Thoracic aorta (tissue), 2 donors: ENCODE measurements around the gene BEGAIN. TPM values are rescaled to one million over a fixed set of nuclear protein-coding genes. Genes with fewer than 3 reads are reported as not detected.

ENCODE experiments used
- ATAC-seq: fragments of 150-250 bp; one replicate; pipeline ENCODE4 v1.8.0; 2017; ENCODE audit warnings: low read depth; ENCODE audit not compliant: insufficient number of reproducible peaks, low FRiP score
- DNase-seq: peaks from one replicate; pipeline ENCODE4 v3.0.0-alpha.2; 2020; ENCODE audit warnings: low spot score
- H3K27ac ChIP-seq, 2 donors: fragments of 200-600 bp; sonication (generic); 1 replicate in 1 of 2; 2 replicates in 1 of 2; pipeline ENCODE4 v1.5.1; 2016; ENCODE audit warnings: mild to moderate bottlenecking in 2 of 2, moderate library complexity in 2 of 2
- H3K27me3 ChIP-seq: fragments of 200-600 bp; sonication (generic); replicated peaks from 2 replicates; pipeline ENCODE4 v1.6.0; 2016; ENCODE audit warnings: mild to moderate bottlenecking; ENCODE audit not compliant: insufficient read depth
- H3K36me3 ChIP-seq: fragments of 200-600 bp; sonication (generic); one replicate; pipeline ENCODE4 v1.5.1; 2016
- H3K4me1 ChIP-seq, 2 donors: fragments of 200-600 bp; sonication (generic); 1 replicate in 1 of 2; 2 replicates in 1 of 2; pipeline versions ENCODE4 v1.5.1 to v1.6.0; 2016; ENCODE audit warnings: low read depth in 2 of 2, mild to moderate bottlenecking in 1 of 2; ENCODE audit not compliant: control insufficient read depth in 1 of 2
- H3K4me3 ChIP-seq: fragments of 200-600 bp; sonication (generic); 2 replicates; pipeline ENCODE4 v1.5.1; 2016; ENCODE audit warnings: mild to moderate bottlenecking
- H3K9me3 ChIP-seq: fragments of 200-600 bp; sonication (generic); 2 replicates; pipeline ENCODE4 v1.5.1; 2016
- total RNA-seq, 2 donors: library from RNA; depleted of rRNA; stranded (reverse); fragments of >200 nt; gene quantifications; one replicate each; pipeline versions ENCODE4 v1.1.0 to v1.2.3, GENCODE V29; 2016
- TF ChIP-seq, protein P1 (sequence below): fragments of 200-600 bp; sonication (generic); IDR thresholded peaks from one replicate; pipeline ENCODE4 v1.5.1; 2019; ENCODE audit warnings: antibody characterized with exemption

BEGAIN gene
- total RNA-seq, 2 donors from 2014 or later, result 0.27 to 0.85 TPM

DNA sequence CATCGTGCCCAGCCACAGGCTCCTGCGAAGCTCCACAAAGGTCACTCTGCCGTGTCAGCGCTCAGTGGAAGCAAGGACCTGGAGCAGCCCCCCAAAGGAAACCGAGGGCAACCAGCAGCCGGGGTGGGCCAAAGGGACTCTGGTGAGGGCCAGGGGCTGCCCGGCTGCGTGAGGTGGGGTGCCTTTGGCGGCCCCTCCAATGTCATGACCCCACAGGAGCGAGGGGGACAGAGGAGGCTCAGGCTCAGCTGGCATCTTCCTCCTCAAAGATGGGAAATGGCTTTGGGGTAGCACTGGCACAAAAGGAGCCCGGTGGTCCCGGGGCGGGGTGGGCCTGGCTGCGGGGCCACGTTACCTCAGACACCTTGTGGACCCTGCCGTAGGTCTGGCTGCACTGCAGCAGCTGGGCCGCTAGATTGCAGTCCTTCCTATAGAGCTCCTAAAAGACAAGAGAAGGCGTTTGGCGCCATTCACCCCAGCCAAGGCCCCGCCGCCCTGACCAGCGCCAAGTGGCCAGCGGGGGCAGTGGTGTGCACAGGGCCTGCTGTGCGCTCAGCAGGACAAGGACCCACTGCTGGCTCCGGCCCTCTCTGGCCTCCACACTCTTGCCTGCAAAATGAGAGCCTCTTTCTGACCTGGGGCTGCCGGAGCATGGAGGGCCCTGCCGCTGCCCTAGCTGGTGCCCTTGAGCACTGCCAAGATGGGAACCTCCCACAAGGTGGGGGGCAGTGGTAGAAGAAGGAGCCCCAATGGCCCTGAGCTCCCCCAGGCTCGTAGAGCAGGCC, 46.9 kb downstream of the BEGAIN start:
- Histone ChIP-seq H3K36me3 (no peaks in the 10 kb centered on the region), H3K27me3 (no peaks in the 10 kb centered on the region), H3K4me1 (no peaks in the 10 kb centered on the region), H3K9me3 (no peaks in the 10 kb centered on the region), H3K27ac (no peak overlapping the region), H3K4me3 (no peak overlapping the region)
- TF ChIP-seq, protein P1, sequence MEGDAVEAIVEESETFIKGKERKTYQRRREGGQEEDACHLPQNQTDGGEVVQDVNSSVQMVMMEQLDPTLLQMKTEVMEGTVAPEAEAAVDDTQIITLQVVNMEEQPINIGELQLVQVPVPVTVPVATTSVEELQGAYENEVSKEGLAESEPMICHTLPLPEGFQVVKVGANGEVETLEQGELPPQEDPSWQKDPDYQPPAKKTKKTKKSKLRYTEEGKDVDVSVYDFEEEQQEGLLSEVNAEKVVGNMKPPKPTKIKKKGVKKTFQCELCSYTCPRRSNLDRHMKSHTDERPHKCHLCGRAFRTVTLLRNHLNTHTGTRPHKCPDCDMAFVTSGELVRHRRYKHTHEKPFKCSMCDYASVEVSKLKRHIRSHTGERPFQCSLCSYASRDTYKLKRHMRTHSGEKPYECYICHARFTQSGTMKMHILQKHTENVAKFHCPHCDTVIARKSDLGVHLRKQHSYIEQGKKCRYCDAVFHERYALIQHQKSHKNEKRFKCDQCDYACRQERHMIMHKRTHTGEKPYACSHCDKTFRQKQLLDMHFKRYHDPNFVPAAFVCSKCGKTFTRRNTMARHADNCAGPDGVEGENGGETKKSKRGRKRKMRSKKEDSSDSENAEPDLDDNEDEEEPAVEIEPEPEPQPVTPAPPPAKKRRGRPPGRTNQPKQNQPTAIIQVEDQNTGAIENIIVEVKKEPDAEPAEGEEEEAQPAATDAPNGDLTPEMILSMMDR, result no peak
- no peak for DNase-seq
- ATAC-seq, result no peak

DNA sequence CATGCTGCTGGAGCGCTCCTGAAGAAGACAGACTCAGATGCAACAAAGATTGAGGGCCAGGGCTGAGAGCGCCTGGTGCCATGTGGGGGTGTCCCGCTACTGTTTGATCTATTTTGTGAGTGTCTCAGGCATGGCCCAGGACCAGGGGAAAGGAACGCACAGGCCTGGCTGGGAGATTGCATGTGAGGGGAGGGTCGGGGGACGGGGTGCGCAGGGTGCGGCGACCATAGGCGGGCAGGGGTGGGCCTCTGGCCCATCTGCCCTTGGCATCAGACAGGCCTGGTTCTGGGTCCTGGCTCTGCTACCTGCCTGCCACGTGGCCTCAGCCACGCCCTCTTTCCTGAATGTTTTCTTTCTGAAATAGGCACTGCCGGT, 47.5 kb downstream of the BEGAIN start:
- no peak for ATAC-seq
- Histone ChIP-seq H3K27ac (no peak overlapping the region), H3K36me3 (no peaks in the 10 kb centered on the region), H3K27me3 (no peaks in the 10 kb centered on the region), H3K9me3 (no peaks in the 10 kb centered on the region), H3K4me1 (no peaks in the 10 kb centered on the region), H3K4me3 (no peak overlapping the region)
- no peak for DNase-seq
- TF ChIP-seq, protein P1, result no peak

DNA sequence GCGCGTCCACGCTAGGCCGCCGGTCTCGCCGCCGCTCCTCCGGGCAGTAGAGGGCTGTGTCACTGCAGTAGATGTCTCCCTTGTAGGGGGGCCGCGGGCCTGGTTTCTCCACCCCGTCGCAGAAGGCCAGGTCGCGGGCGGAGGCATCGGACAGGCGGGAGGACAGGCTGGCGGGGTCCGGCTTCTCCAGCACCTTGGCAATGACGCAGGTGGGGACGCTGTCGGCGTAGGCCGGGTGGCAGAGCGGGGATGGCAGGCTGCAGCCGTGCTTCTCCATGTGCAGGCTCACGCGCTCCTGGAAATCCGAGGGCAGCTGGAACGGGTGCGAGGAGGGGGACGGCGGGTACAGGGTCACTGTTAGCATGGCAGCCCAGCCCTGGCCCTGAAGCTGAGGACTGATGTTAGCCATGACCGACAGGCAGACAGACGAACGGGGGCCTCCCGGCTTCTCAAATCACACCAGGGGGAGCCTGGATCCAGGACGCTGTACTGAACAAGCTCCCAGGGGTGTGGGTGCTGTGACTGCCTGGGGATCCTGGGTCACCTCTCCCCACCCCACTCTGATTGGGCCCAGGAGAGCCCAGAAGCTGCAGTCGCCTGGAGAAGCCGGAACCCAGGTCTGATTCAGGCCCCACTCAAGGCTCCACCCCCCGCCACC, 48.1 kb downstream of the BEGAIN start:
- Histone ChIP-seq H3K36me3 (no peaks in the 10 kb centered on the region), H3K27me3 (no peaks in the 10 kb centered on the region), H3K4me1 (no peaks in the 10 kb centered on the region), H3K4me3 (no peak overlapping the region), H3K27ac (no peak overlapping the region), H3K9me3 (no peaks in the 10 kb centered on the region)
- DNase-seq (no peak), ATAC-seq (no peak)
- TF ChIP-seq, protein P1, result no peak

DNA sequence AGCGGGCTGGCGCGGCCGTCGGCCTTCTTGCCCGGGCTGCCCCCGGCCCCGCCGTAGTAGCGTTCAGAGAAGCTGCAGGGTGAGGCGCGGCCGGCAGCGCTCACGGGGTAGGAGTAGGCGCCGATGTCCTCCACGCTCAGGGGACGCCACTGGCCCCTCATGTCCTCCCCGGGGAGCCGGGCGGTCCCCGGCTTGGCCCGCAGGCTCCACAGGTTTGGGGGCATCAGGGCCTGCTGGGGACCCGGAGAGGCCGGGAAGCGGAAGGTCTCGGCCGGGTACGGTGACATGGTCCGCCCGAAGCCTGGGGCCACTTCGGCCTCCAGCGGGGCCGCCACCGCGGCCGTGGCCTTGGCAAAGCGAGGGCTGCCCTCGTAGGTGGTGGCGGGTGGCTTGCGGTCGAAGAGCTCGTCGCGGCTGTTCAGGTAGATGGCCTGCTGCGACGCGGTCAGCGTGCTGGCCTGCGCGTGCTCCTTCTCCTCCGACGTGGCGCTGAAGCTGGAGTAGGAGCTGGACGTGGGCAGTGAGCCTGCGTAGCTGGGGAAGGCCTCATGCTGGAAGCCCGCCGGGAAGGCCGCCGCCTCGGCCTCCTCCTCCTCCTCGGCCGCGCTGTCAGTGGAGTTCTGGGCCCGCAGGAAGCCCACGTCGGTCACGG, 48.7 kb downstream of the BEGAIN start:
- no peaks in the 10 kb centered on the region for H3K9me3 ChIP-seq
- no peak overlapping the region for H3K27ac ChIP-seq
- ATAC-seq (no peak), DNase-seq (no peak)
- H3K4me1 ChIP-seq, result peaks cover 4 to 6% of the 10 kb centered on the region in 2 donors
- H3K4me3 ChIP-seq, result no peak overlapping the region
- TF ChIP-seq, protein P1, result no peak
- H3K27me3 ChIP-seq, result no peaks in the 10 kb centered on the region
- H3K36me3 ChIP-seq, result no peaks in the 10 kb centered on the region
